GM12864 (cell line): ENCODE results near the gene FMNL2.

Experiments
- DNase-seq: peaks from one replicate; pipeline ENCODE4 v3.0.0-alpha.2; 2011; ENCODE audit warnings: low read depth
- H3K4me3 ChIP-seq: 2 replicates; pipeline ENCODE4 v1.5.1; 2011; ENCODE audit warnings: mild to moderate bottlenecking, low read depth, low read length, control low read depth
- TF ChIP-seq, protein P1 (sequence below): IDR thresholded peaks from 2 replicates; pipeline ENCODE4 v1.5.1; 2011; ENCODE audit warnings: low read depth, mild to moderate bottlenecking, moderate library complexity, low read length, control low read depth, inconsistent platforms; ENCODE audit errors: missing control alignments

Gene FMNL2

GRCh38 chr2:152549423-152549822, 214.4 kb downstream of the FMNL2 start:
- DNase-seq: no peak
- TF ChIP-seq, protein P1, sequence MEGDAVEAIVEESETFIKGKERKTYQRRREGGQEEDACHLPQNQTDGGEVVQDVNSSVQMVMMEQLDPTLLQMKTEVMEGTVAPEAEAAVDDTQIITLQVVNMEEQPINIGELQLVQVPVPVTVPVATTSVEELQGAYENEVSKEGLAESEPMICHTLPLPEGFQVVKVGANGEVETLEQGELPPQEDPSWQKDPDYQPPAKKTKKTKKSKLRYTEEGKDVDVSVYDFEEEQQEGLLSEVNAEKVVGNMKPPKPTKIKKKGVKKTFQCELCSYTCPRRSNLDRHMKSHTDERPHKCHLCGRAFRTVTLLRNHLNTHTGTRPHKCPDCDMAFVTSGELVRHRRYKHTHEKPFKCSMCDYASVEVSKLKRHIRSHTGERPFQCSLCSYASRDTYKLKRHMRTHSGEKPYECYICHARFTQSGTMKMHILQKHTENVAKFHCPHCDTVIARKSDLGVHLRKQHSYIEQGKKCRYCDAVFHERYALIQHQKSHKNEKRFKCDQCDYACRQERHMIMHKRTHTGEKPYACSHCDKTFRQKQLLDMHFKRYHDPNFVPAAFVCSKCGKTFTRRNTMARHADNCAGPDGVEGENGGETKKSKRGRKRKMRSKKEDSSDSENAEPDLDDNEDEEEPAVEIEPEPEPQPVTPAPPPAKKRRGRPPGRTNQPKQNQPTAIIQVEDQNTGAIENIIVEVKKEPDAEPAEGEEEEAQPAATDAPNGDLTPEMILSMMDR: no peak
- H3K4me3 ChIP-seq: no peak overlapping the region

- no peak overlapping the region for H3K4me3 ChIP-seq
- TF ChIP-seq, protein P1: no peak
- no peak for DNase-seq
Observed at GRCh38 chr2:152550386-152550785, 215.4 kb downstream of the FMNL2 start.

DNA sequence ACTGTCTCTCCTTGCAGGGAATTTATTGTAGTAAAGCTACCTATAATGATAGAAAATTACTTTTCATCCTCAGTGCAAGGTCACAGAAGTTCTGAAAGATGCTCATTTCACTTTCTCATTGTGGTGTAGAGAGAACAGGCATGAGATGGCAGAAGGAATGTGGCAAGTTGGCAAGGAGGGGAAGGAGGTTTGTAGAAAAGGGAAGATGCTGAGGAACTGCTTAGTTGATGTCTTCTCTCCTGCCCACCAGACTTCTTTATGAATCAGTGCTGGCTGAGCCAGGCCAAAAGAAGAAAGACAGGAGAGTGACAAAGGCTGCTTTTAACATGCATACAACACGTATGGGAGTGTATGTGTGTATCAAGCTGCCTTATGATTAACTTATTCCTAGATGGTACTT, 217.9 kb downstream of the FMNL2 start:
- no peak overlapping the region for H3K4me3 ChIP-seq
- TF ChIP-seq, protein P1: no peak
- DNase-seq: no peak

DNA sequence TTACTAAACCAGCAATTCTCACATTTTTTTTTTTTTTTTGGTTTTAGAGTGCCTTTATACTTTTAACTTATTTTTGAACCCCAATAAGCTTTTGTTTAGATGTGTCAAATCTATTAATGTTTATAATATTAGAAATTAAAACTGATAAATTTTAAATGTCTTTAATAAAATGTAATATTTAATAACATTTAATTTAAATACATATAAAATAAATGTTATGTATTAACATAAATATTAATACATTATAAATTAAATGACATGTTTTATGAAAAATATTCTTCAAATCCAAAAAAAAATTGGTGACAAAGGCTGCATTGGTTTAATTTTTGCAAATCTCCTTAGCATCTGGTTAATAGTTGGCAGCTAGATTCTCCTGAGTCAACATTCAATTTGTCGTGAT, 218.5 kb downstream of the FMNL2 start:
- H3K4me3 ChIP-seq: no peak overlapping the region
- TF ChIP-seq, protein P1: no peak
- no peak for DNase-seq

DNA sequence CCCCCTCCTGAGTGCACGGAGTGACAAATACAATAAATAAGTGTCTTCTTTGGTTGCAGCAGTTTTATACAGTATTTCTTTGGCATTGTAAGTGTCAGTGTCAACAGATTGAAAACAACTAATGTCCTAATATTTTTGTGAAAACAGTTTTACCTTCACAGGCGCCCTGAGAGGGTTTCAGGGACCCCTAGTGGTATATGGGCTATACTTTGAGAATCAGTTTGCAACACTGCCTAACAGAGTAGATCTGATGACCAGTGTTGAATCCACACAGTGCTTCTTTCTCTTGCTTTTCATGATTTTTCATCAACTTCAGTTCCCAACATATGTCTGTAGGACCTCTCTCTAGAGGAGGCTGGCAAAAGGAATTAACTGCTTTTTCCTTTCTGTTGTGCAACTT, 220.1 kb downstream of the FMNL2 start:
- no peak overlapping the region for H3K4me3 ChIP-seq
- DNase-seq: no peak
- TF ChIP-seq, protein P1: peak; percentile 42

GRCh38 chr2:152556506-152556905, 221.5 kb downstream of the FMNL2 start:
- H3K4me3 ChIP-seq: no peak overlapping the region
- TF ChIP-seq, protein P1: no peak
- no peak for DNase-seq

DNA sequence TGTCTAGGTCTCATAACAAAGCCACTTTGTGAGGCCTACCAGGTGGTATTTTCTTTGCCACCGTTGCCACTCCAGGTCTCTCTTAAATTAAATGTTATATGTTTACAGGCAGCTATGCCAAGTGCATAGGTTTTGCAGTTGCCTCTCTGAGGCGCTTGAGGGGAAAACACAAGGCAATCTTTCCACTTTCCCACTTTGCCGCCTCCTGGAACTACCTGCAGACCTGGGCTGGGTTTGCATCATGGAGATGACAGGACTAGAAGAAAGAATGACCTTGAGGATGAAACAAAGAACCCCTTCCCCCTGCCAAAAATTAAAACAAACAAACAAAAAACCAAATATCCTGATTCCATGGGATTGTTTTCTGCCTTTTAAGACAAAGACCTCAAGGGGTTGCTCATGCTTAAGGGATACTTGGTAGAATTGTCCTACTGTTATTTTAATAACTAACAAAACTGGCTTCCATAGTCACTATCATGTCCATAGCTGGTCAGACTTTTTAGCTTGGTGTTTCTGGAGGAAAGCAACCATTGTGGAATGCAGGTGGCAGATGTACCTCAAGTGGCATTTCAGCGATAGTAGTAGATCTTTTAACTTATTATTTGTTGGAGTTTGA, 222.4 kb downstream of the FMNL2 start:
- TF ChIP-seq, protein P1: no peak
- H3K4me3 ChIP-seq: no peak overlapping the region
- DNase-seq: no peak
